NCI-H2227 treated with DMSO at 0.1 percent for 48 hours (cell line): Measurements from ENCODE around the gene MRPL23.

ENCODE experiments used
- DNase-seq: peaks from one replicate; lab custom pipeline; 2025; lab: John Stamatoyannopoulos, UW

MRPL23 gene

GRCh38 chr11:1921574-1922141 lies 25.5 kb upstream of the MRPL23 start:
- DNase-seq: no peak

GRCh38 chr11:1922481-1923081 lies 24.6 kb upstream of the MRPL23 start:
- DNase-seq: no peak

GRCh38 chr11:1923201-1923956 lies 23.8 kb upstream of the MRPL23 start:
- no peak for DNase-seq

DNA sequence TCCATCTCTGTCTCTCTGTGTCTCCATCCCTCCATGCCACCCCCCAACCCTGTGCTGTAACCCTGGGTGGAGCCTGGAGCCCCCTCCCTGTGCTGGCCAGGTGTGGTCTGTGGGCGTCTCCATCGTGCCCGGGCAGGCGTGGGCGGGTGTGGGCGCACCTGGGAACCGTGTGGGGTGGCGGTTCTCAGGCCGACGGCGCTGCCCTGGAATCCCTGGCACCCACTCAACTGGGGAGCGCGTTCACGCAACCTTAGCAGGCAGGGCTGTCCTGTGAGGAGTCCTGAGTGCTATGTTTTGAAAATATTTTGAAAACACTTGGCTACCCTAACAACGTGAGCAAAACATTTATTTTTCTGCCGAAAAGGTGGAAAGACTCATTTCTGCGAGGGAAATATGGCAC lies 23.0 kb upstream of the MRPL23 start:
- DNase-seq: no peak

GRCh38 chr11:1924646-1925372 lies 22.3 kb upstream of the MRPL23 start:
- no peak for DNase-seq

DNA sequence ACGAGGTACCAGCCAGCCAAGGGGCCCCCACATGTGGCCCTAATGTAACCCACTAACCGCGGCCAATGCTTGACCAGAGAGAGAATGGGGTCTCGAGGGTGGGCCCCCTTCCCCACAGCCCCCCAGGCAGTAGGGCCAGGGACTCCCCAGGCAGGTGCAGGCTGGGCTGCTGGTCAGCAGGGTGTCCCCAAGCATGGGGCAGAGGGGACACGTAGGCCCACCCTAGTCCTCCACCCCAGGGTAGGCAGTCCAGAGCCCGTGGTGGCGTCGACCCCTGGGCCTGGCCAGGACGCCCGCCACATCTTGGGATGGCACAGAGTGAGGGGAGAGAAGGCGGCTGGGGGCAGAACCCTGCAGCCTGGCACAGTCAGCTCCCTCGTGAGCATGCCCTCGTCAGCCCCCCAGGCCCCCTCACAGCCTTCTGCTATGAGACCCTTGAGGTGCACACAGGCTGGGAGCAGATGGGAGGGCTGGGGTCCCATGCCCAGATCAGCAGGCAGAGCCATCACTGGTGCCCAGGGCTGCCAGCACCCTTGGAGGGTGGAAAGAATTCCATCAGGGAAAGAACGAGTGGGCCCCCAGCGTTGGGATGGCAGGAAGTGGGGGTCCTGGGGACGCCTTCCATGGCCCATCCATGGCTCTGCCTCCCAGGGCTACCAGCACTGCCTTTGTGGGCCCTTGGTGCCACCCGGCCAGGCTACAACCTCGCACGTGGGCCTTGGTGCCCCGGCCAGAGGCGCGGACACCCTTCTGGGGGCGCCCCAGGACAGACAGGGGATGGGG lies 21.6 kb upstream of the MRPL23 start:
- DNase-seq: no peak

- DNase-seq: no peak
Measured at GRCh38 chr11:1926156-1927025, 20.7 kb upstream of the MRPL23 start.

- DNase-seq: no peak
Measured at GRCh38 chr11:1927026-1927847, 19.9 kb upstream of the MRPL23 start.

DNA sequence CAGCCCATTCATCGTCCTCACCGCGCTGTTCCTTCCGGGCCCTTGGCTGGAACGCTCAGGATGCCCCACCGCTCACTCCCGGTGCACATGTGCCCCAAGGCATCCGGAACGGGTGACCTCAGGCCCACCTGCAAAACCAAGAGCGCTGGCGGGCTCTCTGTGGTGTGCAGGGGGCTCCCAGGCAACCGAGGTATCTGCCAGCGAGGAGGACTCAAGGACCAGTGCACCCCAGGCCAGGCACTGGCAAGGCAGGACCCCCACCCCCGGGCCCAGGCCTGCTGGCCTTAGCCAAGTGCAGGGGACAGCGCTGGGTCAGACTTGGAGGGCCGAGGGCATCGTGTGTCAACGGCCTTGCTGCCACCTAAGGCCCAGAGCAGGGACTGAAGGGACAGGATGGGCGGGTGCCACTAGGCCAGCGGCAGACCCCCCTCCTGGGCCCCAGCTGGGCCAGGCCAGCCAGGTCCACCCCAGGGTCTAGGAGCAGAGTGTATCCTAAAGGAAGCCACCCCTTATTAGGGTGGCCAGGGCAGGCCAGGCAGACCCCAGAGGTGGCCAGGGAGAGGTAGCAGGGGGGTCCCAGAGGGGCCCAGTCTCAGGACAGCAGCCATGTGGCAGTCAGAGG lies 19.2 kb upstream of the MRPL23 start:
- DNase-seq: no peak

DNA sequence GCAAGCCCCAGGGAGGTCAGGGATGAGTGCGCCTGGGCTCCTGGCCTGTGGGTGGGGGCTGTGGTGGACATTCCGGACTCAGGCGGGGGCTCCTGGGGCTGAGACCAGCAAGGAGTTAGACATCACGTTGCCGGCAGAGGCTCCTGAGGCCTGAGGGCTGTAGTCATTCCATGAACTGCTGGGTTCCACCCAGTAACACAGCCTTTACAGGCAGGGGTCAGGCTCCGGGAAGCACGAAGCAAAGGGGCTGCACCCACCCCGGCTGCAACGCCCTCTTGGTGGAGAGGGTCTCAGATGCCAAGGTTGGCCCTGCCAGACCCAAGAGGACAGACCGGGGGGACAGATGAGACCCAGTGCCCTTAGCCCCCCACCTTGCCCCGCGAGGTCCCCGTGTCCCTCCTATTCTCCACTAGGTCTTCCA lies 18.7 kb upstream of the MRPL23 start:
- DNase-seq: no peak

DNA sequence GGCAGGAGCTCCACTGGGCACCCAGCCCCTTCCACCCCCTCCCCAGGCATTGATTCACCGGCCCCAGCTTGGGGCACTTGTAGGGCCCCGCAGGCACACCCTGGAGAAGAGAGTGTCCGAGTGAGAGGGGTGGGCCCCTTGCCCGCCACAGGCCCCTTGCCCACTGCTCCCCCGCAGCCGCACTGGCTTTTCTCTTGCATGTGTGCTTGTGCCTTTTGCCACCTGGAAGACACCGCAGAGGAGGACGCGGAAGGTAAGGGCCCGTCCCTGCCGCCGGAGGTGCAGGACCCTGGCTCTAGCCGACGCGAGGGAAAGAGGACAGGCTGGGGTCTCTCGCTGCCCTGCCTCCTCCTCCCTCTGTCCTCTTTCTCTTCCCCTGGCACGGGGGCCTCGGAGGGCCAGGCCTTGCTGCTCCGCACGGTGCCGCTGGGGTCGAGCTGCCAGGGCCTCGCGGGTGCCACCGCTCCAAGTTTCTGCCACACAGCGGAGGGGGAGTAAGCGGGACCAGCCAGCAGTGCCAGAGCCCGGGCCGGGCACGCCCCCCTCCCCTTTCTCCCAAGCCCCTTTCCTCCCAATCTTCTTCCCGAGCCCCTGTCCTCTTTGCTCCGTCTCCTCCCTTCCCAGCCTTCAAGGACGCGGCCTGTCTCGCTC lies 18.1 kb upstream of the MRPL23 start:
- no peak for DNase-seq

DNA sequence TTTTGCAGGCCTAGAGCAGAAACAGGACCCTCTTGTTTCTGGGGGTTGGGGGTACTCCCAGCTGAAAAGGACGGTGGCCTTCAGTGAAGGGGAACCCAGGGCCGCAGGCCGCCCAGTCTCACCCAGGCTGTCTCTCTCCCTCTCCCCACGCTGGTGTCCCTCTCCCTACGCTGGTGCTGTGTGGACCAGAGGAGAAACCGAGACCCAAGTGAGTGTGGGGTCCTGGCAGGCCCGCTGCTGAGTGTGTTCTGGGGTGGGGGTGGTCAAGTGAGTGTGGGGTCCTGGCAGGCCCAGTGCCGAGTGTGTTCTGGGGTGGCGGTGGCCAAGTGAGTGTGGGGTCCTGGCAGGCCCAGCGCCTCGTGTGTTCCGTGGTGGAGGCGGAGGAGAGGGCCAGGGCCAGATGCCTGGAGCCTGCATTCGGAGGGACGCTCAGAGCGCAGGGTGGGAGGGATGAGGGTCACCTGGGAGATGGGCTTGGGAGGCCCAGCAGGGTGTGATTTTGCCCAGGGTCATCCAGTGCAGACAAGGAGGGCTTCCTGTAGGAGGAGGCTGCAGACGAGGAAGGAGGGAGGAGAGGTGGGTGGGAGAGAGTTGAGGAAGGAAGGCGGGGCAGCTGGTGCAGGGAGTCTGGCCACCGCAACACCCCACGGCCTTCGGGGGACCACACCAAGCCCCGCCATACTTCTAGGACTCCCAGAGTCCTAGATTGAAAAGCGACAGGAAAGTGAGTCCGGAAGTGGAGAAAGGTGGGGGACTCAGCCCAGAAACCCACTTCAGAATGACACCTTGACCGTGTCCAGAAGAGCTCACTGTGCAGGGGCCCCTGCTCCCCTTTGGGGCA lies 17.3 kb upstream of the MRPL23 start:
- DNase-seq: no peak

DNA sequence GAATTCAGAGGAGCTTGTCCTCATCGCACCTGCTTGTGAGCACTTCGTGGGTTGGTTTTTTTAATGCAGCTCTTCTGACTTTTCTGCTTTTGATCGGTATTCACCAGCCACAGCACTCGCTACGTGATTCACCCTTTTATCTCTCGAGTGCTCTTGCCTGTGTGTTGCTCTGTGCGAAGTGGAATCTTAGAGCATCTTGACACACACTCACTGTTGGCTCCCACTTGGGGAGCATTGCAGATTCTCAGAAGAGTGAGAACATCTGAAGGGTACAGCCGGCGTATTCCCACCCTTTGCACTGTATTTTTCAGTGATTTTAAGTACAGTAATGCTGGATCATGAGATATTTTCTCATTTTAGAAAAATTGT lies 16.7 kb upstream of the MRPL23 start:
- no peak for DNase-seq

DNA sequence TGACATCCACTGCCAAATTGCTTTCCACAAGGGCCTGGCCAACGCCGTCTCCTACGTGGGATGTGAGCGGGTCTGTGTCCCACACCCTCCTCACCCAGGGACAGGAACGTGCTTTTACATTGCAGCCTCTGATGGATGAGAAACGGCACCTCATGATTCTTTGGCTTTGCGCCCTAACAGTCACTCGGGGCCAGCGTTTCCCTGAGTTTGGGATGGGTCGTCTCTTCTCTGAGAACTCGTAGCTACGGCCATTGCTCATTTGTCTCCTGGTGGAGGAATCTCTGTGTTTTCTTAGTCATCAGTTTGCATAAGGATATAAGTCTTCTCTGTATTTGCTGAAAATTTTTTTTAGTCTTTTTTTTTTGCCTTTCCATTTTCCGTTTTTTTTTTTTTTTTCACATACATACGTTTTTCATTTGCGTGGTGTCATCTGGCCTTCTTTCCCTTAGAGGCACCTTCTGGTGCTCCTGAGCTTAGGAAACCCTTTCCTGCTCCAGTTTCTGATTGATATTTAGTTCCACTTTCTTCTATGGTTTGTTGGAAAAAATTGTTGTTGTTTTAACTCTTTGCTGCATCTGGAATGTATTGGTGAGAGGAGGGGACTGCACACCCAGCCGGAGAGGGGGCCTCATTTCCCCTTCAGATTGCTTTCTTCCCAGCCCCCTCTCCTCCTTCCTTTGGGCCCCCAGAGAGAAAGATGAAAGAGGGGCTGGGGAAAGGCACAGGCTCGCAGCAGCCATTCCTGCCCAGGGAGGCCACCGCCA lies 15.6 kb upstream of the MRPL23 start:
- no peak for DNase-seq

- no peak for DNase-seq
Measured at GRCh38 chr11:1932105-1932480, 15.0 kb upstream of the MRPL23 start.

DNA sequence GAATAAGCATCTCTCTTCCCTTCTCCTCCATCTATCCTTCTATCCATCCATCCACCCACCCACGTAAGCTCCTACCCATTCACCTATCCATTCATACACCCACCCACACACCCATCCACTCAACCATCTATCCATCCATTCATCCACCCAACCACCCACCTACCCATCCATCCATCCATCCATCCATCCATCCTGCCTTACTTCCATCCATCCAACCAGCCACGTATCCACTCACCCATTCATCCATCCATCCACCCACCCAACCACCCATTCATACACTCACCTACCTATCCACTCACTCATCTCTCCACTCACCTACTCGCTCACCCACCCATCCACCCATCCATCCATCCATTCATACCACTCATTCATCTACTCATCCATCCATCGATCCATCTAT lies 14.5 kb upstream of the MRPL23 start:
- DNase-seq: no peak
